ENCODE results near the gene DDIT3.

Gene DDIT3

GRCh38 chr12:57474430-57474829, 45.9 kb downstream of the DDIT3 start:
- Histone ChIP-seq H3K9ac (ENCODE audit: low read length in 2 of 2) (no peak overlapping the region), H3K4me3 (ENCODE audit: low read length in 2 of 2) (no peak overlapping the region), H3K27ac (ENCODE audit: low read length) (no peak overlapping the region), H3K36me3 (ENCODE audit: control insufficient read depth in 2 of 2, insufficient read depth in 2 of 2, low read length in 2 of 2) (no peaks in the 10 kb centered on the region), H3K9me3 (ENCODE audit: control insufficient read depth in 2 of 2, low read length in 2 of 2) (no peaks in the 10 kb centered on the region), H3K4me1 (ENCODE audit: control insufficient read depth, insufficient read depth, low read length) (peaks cover 17% of the 10 kb centered on the region), H3K27me3 (ENCODE audit: control insufficient read depth in 1 of 2, insufficient read depth in 2 of 2, low read length in 2 of 2) (peaks cover 37 to 48% of the 10 kb centered on the region in 2 donors)

DNA sequence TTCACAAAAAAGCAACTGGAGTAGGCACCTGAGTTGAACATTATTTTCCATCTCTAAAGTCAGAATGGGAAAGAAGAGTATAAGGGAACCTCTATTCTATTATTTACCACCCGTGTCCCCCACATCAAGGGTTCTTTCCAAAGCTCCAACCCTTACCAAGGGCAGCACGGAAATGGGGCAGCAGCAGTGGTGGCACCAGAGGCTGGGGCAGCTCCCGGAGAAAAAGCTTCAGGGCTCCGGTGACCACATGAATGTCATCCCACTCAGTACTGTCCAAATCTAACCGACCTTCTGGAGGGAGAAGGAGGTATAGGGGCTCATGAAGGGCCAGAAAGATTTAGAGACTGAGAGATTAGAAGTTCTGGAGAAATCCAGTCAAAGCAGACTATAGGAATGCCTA, 46.4 kb downstream of the DDIT3 start:
- Histone ChIP-seq H3K27me3 (ENCODE audit: control insufficient read depth in 1 of 2, insufficient read depth in 2 of 2, low read length in 2 of 2) (peaks cover 37 to 46% of the 10 kb centered on the region in 2 donors), H3K9me3 (ENCODE audit: control insufficient read depth in 2 of 2, low read length in 2 of 2) (no peaks in the 10 kb centered on the region), H3K27ac (ENCODE audit: low read length) (no peak overlapping the region), H3K9ac (ENCODE audit: low read length in 2 of 2) (no peak overlapping the region), H3K4me3 (ENCODE audit: low read length in 2 of 2) (no peak overlapping the region), H3K4me1 (ENCODE audit: control insufficient read depth, insufficient read depth, low read length) (peaks cover 17% of the 10 kb centered on the region), H3K36me3 (ENCODE audit: control insufficient read depth in 2 of 2, insufficient read depth in 2 of 2, low read length in 2 of 2) (no peaks in the 10 kb centered on the region)

DNA sequence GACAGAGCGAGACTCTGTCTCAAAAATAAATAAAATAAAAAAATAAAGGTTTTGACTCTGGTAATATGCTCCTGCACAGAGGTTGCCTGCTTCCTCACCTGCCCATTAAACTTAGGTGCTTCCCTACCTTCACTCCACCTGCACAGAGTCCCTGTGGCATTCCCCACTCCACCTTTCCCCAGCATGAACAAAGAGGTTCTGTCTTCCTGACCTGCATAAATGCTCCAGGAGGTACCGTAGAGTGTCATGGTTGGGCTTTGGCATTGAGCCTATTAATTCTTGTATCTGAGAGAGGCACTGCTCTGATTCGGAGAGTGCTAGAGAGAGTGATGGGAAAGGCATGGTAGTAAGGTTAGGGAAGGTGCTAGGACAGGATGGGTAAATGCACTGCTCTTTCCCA, 46.9 kb downstream of the DDIT3 start:
- Histone ChIP-seq H3K27ac (ENCODE audit: low read length) (no peak overlapping the region), H3K4me1 (ENCODE audit: control insufficient read depth, insufficient read depth, low read length) (peaks cover 17% of the 10 kb centered on the region), H3K4me3 (ENCODE audit: low read length in 2 of 2) (no peak overlapping the region), H3K9me3 (ENCODE audit: control insufficient read depth in 2 of 2, low read length in 2 of 2) (no peaks in the 10 kb centered on the region), H3K36me3 (ENCODE audit: control insufficient read depth in 2 of 2, insufficient read depth in 2 of 2, low read length in 2 of 2) (no peaks in the 10 kb centered on the region), H3K27me3 (ENCODE audit: control insufficient read depth in 1 of 2, insufficient read depth in 2 of 2, low read length in 2 of 2) (peaks cover 37 to 43% of the 10 kb centered on the region in 2 donors), H3K9ac (ENCODE audit: low read length in 2 of 2) (no peak overlapping the region)

GRCh38 chr12:57472391-57472790, 47.9 kb downstream of the DDIT3 start:
- Histone ChIP-seq H3K9ac (ENCODE audit: low read length in 2 of 2) (no peak overlapping the region), H3K9me3 (ENCODE audit: control insufficient read depth in 2 of 2, low read length in 2 of 2) (no peaks in the 10 kb centered on the region), H3K27me3 (ENCODE audit: control insufficient read depth in 1 of 2, insufficient read depth in 2 of 2, low read length in 2 of 2) (peaks cover 37 to 43% of the 10 kb centered on the region in 2 donors), H3K4me3 (ENCODE audit: low read length in 2 of 2) (no peak overlapping the region), H3K27ac (ENCODE audit: low read length) (no peak overlapping the region), H3K36me3 (ENCODE audit: control insufficient read depth in 2 of 2, insufficient read depth in 2 of 2, low read length in 2 of 2) (no peaks in the 10 kb centered on the region), H3K4me1 (ENCODE audit: control insufficient read depth, insufficient read depth, low read length) (peaks cover 17% of the 10 kb centered on the region)

GRCh38 chr12:57471661-57472060, 48.7 kb downstream of the DDIT3 start:
- H3K27me3 ChIP-seq (ENCODE audit: control insufficient read depth in 1 of 2, insufficient read depth in 2 of 2, low read length in 2 of 2): peaks cover 31 to 36% of the 10 kb centered on the region in 2 donors

GRCh38 chr12:57470970-57471656, 49.2 kb downstream of the DDIT3 start:
- H3K27ac ChIP-seq (ENCODE audit: low read length): no peak overlapping the region
- H3K36me3 ChIP-seq (ENCODE audit: control insufficient read depth in 2 of 2, insufficient read depth in 2 of 2, low read length in 2 of 2): no peaks in the 10 kb centered on the region
- H3K27me3 ChIP-seq (ENCODE audit: control insufficient read depth in 1 of 2, insufficient read depth in 2 of 2, low read length in 2 of 2): peaks cover 26 to 31% of the 10 kb centered on the region in 2 donors
- no peak overlapping the region for H3K9ac ChIP-seq (ENCODE audit: low read length in 2 of 2)
- H3K4me3 ChIP-seq (ENCODE audit: low read length in 2 of 2): no peak overlapping the region
- no peaks in the 10 kb centered on the region for H3K9me3 ChIP-seq (ENCODE audit: control insufficient read depth in 2 of 2, low read length in 2 of 2)
- H3K4me1 ChIP-seq (ENCODE audit: control insufficient read depth, insufficient read depth, low read length): peaks cover 15% of the 10 kb centered on the region

More at GRCh38 chr12:57471661-57472060, 48.7 kb downstream of the DDIT3 start:
- H3K27ac ChIP-seq (ENCODE audit: low read length): no peak overlapping the region
- no peak overlapping the region for H3K4me3 ChIP-seq (ENCODE audit: low read length in 2 of 2)
- H3K36me3 ChIP-seq (ENCODE audit: control insufficient read depth in 2 of 2, insufficient read depth in 2 of 2, low read length in 2 of 2): no peaks in the 10 kb centered on the region
- no peaks in the 10 kb centered on the region for H3K9me3 ChIP-seq (ENCODE audit: control insufficient read depth in 2 of 2, low read length in 2 of 2)
- no peak overlapping the region for H3K9ac ChIP-seq (ENCODE audit: low read length in 2 of 2)
- peaks cover 17% of the 10 kb centered on the region for H3K4me1 ChIP-seq (ENCODE audit: control insufficient read depth, insufficient read depth, low read length)

DNA sequence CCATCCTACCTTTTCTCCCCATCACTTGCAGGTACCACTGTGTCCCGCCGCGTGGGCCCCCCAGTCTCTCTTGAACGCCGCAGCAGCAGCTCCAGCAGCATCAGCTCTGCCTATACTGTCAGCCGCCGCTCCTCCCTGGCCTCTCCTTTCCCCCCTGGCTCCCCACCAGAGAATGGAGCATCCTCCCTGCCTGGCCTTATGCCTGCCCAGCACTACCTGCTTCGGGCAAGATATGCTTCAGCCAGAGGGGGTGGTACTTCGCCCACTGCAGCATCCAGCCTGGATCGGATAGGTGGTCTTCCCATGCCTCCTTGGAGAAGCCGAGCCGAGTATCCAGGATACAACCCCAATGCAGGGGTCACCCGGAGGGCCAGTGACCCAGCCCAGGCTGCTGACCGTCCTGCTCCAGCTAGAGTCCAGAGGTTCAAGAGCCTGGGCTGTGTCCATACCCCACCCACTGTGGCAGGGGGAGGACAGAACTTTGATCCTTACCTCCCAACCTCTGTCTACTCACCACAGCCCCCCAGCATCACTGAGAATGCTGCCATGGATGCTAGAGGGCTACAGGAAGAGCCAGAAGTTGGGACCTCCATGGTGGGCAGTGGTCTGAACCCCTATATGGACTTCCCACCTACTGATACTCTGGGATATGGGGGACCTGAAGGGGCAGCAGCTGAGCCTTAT, 49.9 kb downstream of the DDIT3 start:
- no peak overlapping the region for H3K4me3 ChIP-seq (ENCODE audit: low read length in 2 of 2)
- peaks cover 8% of the 10 kb centered on the region for H3K4me1 ChIP-seq (ENCODE audit: control insufficient read depth, insufficient read depth, low read length)
- H3K27me3 ChIP-seq (ENCODE audit: control insufficient read depth in 1 of 2, insufficient read depth in 2 of 2, low read length in 2 of 2): peaks cover 22 to 24% of the 10 kb centered on the region in 2 donors
- no peaks in the 10 kb centered on the region for H3K9me3 ChIP-seq (ENCODE audit: control insufficient read depth in 2 of 2, low read length in 2 of 2)
- no peaks in the 10 kb centered on the region for H3K36me3 ChIP-seq (ENCODE audit: control insufficient read depth in 2 of 2, insufficient read depth in 2 of 2, low read length in 2 of 2)
- no peak overlapping the region for H3K27ac ChIP-seq (ENCODE audit: low read length)
- no peak overlapping the region for H3K9ac ChIP-seq (ENCODE audit: low read length in 2 of 2)

DNA sequence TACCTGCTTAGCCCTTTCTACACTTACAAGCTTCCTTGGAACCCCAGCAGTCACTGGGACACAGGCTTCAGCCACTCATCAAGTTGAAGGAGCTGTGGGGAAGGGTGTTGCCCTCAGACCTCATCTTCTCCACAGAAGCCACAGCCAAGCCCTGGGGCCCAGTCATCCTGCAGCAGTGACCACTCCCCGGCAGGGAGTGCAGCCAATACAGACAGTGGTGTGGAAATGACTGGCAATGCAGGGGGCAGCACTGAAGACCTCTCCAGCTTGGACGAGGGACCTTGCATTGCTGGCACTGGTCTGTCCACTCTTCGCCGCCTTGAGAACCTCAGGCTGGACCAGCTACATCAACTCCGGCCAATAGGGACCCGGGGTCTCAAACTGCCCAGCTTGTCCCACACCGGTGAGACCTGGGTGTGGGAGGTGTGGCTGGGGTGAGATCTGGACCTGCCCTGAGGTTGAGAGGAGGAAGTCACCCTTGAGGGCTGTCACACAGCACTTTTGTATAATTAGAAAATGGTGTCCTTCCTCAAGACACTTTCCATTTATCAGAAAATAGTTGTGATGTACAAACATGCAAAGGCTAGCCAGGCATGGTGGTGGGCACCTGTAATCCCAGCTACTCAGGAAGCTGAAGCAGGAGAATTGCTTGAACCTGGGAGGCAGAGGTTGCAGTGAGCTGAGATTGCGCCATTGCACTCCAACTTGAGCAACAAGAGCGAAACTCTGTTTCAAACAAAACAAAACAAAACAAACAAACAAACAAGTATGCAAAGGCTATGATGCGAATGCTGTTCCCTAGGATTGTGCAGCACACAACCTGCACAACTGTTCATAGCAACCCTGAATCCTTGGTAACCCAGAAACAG, 50.8 kb downstream of the DDIT3 start:
- peaks cover 13 to 15% of the 10 kb centered on the region in 2 donors for H3K27me3 ChIP-seq (ENCODE audit: control insufficient read depth in 1 of 2, insufficient read depth in 2 of 2, low read length in 2 of 2)
- H3K4me3 ChIP-seq (ENCODE audit: low read length in 2 of 2): no peak overlapping the region
- H3K27ac ChIP-seq (ENCODE audit: low read length): no peak overlapping the region
- H3K36me3 ChIP-seq (ENCODE audit: control insufficient read depth in 2 of 2, insufficient read depth in 2 of 2, low read length in 2 of 2): no peaks in the 10 kb centered on the region
- no peaks in the 10 kb centered on the region for H3K9me3 ChIP-seq (ENCODE audit: control insufficient read depth in 2 of 2, low read length in 2 of 2)
- H3K9ac ChIP-seq (ENCODE audit: low read length in 2 of 2): no peak overlapping the region
- H3K4me1 ChIP-seq (ENCODE audit: control insufficient read depth, insufficient read depth, low read length): no peaks in the 10 kb centered on the region

GRCh38 chr12:57467915-57468314, 52.4 kb downstream of the DDIT3 start:
- peaks cover 5 to 10% of the 10 kb centered on the region in 2 donors for H3K27me3 ChIP-seq (ENCODE audit: control insufficient read depth in 1 of 2, insufficient read depth in 2 of 2, low read length in 2 of 2)
- no peak overlapping the region for H3K4me3 ChIP-seq (ENCODE audit: low read length in 2 of 2)
- no peak overlapping the region for H3K27ac ChIP-seq (ENCODE audit: low read length)
- no peak overlapping the region for H3K9ac ChIP-seq (ENCODE audit: low read length in 2 of 2)
- no peaks in the 10 kb centered on the region for H3K9me3 ChIP-seq (ENCODE audit: control insufficient read depth in 2 of 2, low read length in 2 of 2)
- no peaks in the 10 kb centered on the region for H3K36me3 ChIP-seq (ENCODE audit: control insufficient read depth in 2 of 2, insufficient read depth in 2 of 2, low read length in 2 of 2)
- peaks cover 1% of the 10 kb centered on the region for H3K4me1 ChIP-seq (ENCODE audit: control insufficient read depth, insufficient read depth, low read length)

GRCh38 chr12:57467212-57467874, 53.0 kb downstream of the DDIT3 start:
- Histone ChIP-seq H3K9me3 (ENCODE audit: control insufficient read depth in 2 of 2, low read length in 2 of 2) (no peaks in the 10 kb centered on the region), H3K27me3 (ENCODE audit: control insufficient read depth in 1 of 2, insufficient read depth in 2 of 2, low read length in 2 of 2) (peaks cover 4 to 5% of the 10 kb centered on the region in 2 donors), H3K4me1 (ENCODE audit: control insufficient read depth, insufficient read depth, low read length) (peaks cover 7% of the 10 kb centered on the region), H3K4me3 (ENCODE audit: low read length in 2 of 2) (no peak overlapping the region), H3K36me3 (ENCODE audit: control insufficient read depth in 2 of 2, insufficient read depth in 2 of 2, low read length in 2 of 2) (no peaks in the 10 kb centered on the region), H3K9ac (ENCODE audit: low read length in 2 of 2) (no peak overlapping the region), H3K27ac (ENCODE audit: low read length) (no peak overlapping the region)

All from stomach smooth muscle (tissue), 2 donors.